GM12878 (cell line): ENCODE data around the gene FAM221A. TPM values are rescaled to one million over a fixed set of nuclear protein-coding genes. Genes with fewer than 3 reads are reported as not detected.

Experiments
- ATAC-seq: fragments of 200-7000 bp; cut with Tn5 transposase; 3 replicates; pipeline ENCODE4 v1.9.1; 2020; ENCODE audit warnings: mild to moderate bottlenecking, moderate library complexity
- BruUV-seq: library from RNA; stranded (reverse); fragments of 400-500 nt; replicated peaks from 2 replicates; lab custom pipeline; 2021; lab: Mats Ljungman, UMichigan
- CTCF ChIA-PET: fragments of 300-600 bp; sonication (Branson Sonifier 250); formaldehyde crosslinking; extraction: SDS; loops from one replicate; lab custom pipeline; 2021; ENCODE audit warnings: inconsistent platforms; lab: Yijun Ruan, JAX
- POLR2A ChIA-PET: fragments of 350-600 bp; formaldehyde crosslinking; extraction: SDS; loops from one replicate; lab custom pipeline; 2021; ENCODE audit warnings: inconsistent platforms; lab: Charles Lee
- RAD21 ChIA-PET: fragments of 300-600 bp; sonication (Branson Sonifier 250); formaldehyde crosslinking; loops from one replicate; lab custom pipeline; 2023; ENCODE audit warnings: antibody characterized with exemption; ENCODE audit not compliant: unreplicated experiment; lab: Charles Lee
- SMC1A ChIA-PET: fragments of 300-600 bp; sonication (Branson Sonifier 250); formaldehyde crosslinking; loops from one replicate; lab custom pipeline; 2023; ENCODE audit not compliant: unreplicated experiment, uncharacterized antibody; lab: Charles Lee
- DNase-seq: peaks from one replicate; pipeline ENCODE4 v3.0.0-alpha.2; 2011; ENCODE audit warnings: low read depth, low spot score
- FAIRE-seq: peaks from 3 replicates; lab custom pipeline; 2011; peaks lifted over from hg19 to GRCh38; lab: Jason Lieb, UNC
- H2AFZ ChIP-seq: 2 replicates; pipeline ENCODE4 v1.6.0; 2011; ENCODE audit warnings: low read depth, low read length, control low read depth; ENCODE audit not compliant: control insufficient read depth
- H3K27ac ChIP-seq: 2 replicates; pipeline ENCODE4 v1.5.1; 2011; ENCODE audit warnings: control low read depth; ENCODE audit not compliant: control insufficient read depth, insufficient read depth
- H3K27me3 ChIP-seq, 2 experiments: replicated peaks in 1 of 2; 2 replicates each; pipeline versions ENCODE4 v1.6.0 to v1.6.1; 2011; ENCODE audit warnings: low read length in 1 of 2; ENCODE audit not compliant: control insufficient read depth in 2 of 2, insufficient read depth in 2 of 2
- H3K36me3 ChIP-seq, 2 experiments: 2 replicates each; pipeline ENCODE4 v1.5.1; 2011; ENCODE audit warnings: low read length in 1 of 2; ENCODE audit not compliant: control insufficient read depth in 2 of 2, insufficient read depth in 2 of 2
- H3K4me1 ChIP-seq: 2 replicates; pipeline ENCODE4 v1.6.1; 2011; ENCODE audit warnings: mild to moderate bottlenecking, low read length, moderate library complexity, mixed read lengths; ENCODE audit not compliant: control insufficient read depth, insufficient read depth
- H3K4me2 ChIP-seq: 2 replicates; pipeline ENCODE4 v1.6.0; 2011; ENCODE audit warnings: control low read depth; ENCODE audit not compliant: control insufficient read depth, insufficient read depth
- H3K4me3 ChIP-seq: fragments of 200-600 bp; sonication (generic); 2 replicates; pipeline ENCODE4 v1.5.1; 2016
- H3K79me2 ChIP-seq: 2 replicates; pipeline ENCODE4 v1.6.0; 2011; ENCODE audit warnings: low read length; ENCODE audit not compliant: control insufficient read depth, insufficient read depth
- H3K9ac ChIP-seq: 2 replicates; pipeline ENCODE4 v1.8.0; 2011; ENCODE audit warnings: low read length, control low read depth, mixed read lengths; ENCODE audit not compliant: control insufficient read depth, insufficient read depth
- H3K9me3 ChIP-seq: replicated peaks from 3 replicates; pipeline ENCODE4 v1.5.1; 2011; ENCODE audit warnings: mild to moderate bottlenecking, low read length; ENCODE audit not compliant: control insufficient read depth, insufficient read depth
- H4K20me1 ChIP-seq: 2 replicates; pipeline ENCODE4 v1.6.0; 2011; ENCODE audit not compliant: control insufficient read depth, insufficient read depth
- BCL3 ChIP-seq: IDR thresholded peaks from 2 replicates; pipeline ENCODE4 v1.6.1; 2011; ENCODE audit warnings: borderline replicate concordance, low read depth, mild to moderate bottlenecking, moderate library complexity, low read length; ENCODE audit not compliant: insufficient read depth, poor library complexity, severe bottlenecking
- EGR1 ChIP-seq, 2 experiments: IDR thresholded peaks; 1 replicate in 1 of 2; 2 replicates in 1 of 2; pipeline ENCODE4 v1.6.1; 2011 to 2012; ENCODE audit warnings: low read depth in 2 of 2, low read length in 2 of 2, borderline replicate concordance in 1 of 2, mild to moderate bottlenecking in 1 of 2, moderate library complexity in 1 of 2
- ESRRA ChIP-seq: IDR thresholded peaks from 2 replicates; pipeline ENCODE4 v1.6.1; 2012; ENCODE audit warnings: mild to moderate bottlenecking, low read length, improper control_type of control experiment
- GABPA ChIP-seq: IDR thresholded peaks from 2 replicates; pipeline ENCODE4 v1.6.1; 2014; ENCODE audit warnings: antibody characterized with exemption, low read depth, mild to moderate bottlenecking, inconsistent platforms
- MTA3 ChIP-seq: IDR thresholded peaks from 2 replicates; pipeline ENCODE4 v1.6.1; 2012; ENCODE audit warnings: low read length, inconsistent platforms, borderline replicate concordance
- NFYB ChIP-seq: IDR thresholded peaks from 2 replicates; pipeline ENCODE4 v1.6.1; 2011; ENCODE audit warnings: low read depth, mild to moderate bottlenecking, low read length, improper control_type of control experiment, moderate library complexity; ENCODE audit not compliant: insufficient read depth
- NR2C1 ChIP-seq: fragments of 450-650 bp; IDR thresholded peaks from 2 replicates; pipeline ENCODE4 v1.6.1; 2017; ENCODE audit warnings: antibody characterized with exemption, mild to moderate bottlenecking, moderate library complexity
- PRDM15 ChIP-seq: fragments of 450-650 bp; formaldehyde crosslinking; IDR thresholded peaks from 2 replicates; pipeline ENCODE4 v1.4.0; 2020; ENCODE audit warnings: mild to moderate bottlenecking, moderate library complexity
- SIN3A ChIP-seq: IDR thresholded peaks from 2 replicates; pipeline ENCODE4 v1.6.1; 2012; ENCODE audit warnings: low read depth, low read length, improper control_type of control experiment
- SMARCA5 ChIP-seq: fragments of 450-650 bp; IDR thresholded peaks from 2 replicates; pipeline ENCODE4 v1.6.1; 2017; ENCODE audit warnings: mild to moderate bottlenecking
- SP1 ChIP-seq: IDR thresholded peaks from one replicate; pipeline ENCODE4 v1.6.1; 2011; ENCODE audit warnings: low read depth, low read length
- ZNF217 ChIP-seq: fragments of 450-650 bp; IDR thresholded peaks from 2 replicates; pipeline ENCODE4 v1.6.1; 2017; ENCODE audit warnings: antibody characterized with exemption, mild to moderate bottlenecking
- WGBS: methylation state at CpG from one replicate; pipeline ENCODE4 v1.1.6; 2016; ENCODE audit warnings: low lambda C conversion rate; ENCODE audit not compliant: insufficient replicate concordance, insufficient coverage; ENCODE audit errors: missing lambda C conversion rate; 5-methylcytosine and 5-hydroxymethylcytosine counted together
- in situ Hi-C: fragments of 300-500 bp; cut with MboI; formaldehyde crosslinking; loops from 9 replicates; pipeline ENCODE4 v1.14.3; 2018; ENCODE audit warnings: mixed read lengths
- intact Hi-C: fragments of 100-400 bp; cut with micrococcal nuclease; formaldehyde crosslinking; loops from one replicate; pipeline ENCODE4 v1.14.2; 2022; ENCODE audit not compliant: unreplicated experiment
- polyA plus RNA-seq, 11 experiments: library from polyadenylated mRNA; depleted of rRNA in 4 of 11; unstranded in 6 of 11; stranded (reverse) in 5 of 11; fragments of >200 nt; fragmentation: Nextera tagmentation in 4 of 11; fragmentation: Illumina TruSeq in 1 of 11; extraction: Ambion mirVana in 4 of 11; extraction: Trizol in 1 of 11; gene quantifications; 1 replicate in 1 of 11; 2 replicates in 10 of 11; pipeline versions ENCODE4 v1.2.1 to v1.2.3, GENCODE V29; 2011 to 2016; ENCODE audit warnings: inconsistent platforms in 2 of 11, missing spikeins in 2 of 11, low read depth in 1 of 11
- total RNA-seq, 4 experiments: library from RNA; depleted of rRNA in 3 of 4; stranded (reverse); fragments of >200 nt in 3 of 4; fragmentation: Illumina TruSeq in 1 of 4; extraction: Trizol in 1 of 4; gene quantifications; 2 replicates each; pipeline versions ENCODE4 v1.2.1 to v1.2.3, GENCODE V29; 2013 to 2021
- TF ChIP-seq, protein P1 (sequence below): fragments of 450-650 bp; IDR thresholded peaks from 2 replicates; pipeline ENCODE4 v1.6.1; 2017; ENCODE audit warnings: low read depth, mild to moderate bottlenecking, moderate library complexity

FAM221A gene
- total and polyA plus RNA-seq, 10 of the 15 experiments (the other 5 are each of a cell fraction or from before 2014, with no cell fraction given), result 6.3 to 16.7 (median 9.7) TPM

DNA sequence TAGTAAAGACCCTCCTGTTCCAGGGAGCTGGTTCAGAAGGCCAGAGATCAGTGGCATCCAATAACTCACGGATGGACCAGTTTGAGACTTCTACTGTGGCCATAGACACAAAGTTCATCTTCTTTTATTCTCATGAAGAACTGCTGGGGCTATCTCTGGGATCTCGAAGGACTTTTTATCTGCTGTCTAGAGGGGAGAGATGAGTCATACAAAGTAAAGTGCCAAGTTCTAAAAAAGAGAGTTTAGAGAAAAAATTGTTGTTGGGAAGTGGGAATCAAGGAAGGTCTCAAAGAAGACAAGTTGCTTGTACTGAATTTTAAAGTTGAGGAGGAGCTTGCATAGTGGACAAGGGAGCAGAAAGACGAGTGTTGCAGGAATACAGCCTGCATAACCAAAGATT lies 8.0 kb upstream of the FAM221A start (continued):
- no peak for TF ChIP-seq PRDM15 (CRISPR knock-in tag)
- no peak for TF ChIP-seq GABPA
- TF ChIP-seq ESRRA, result no peak

- H3K4me2 ChIP-seq, result peak overlapping the region; percentile 96
- intact Hi-C loops, result loop anchor here (2.0 kb wide), 1 partner anchor 86 kb away; no protein-coding TSS in a partner anchor
- no peak for TF ChIP-seq SMARCA5
- no peak for TF ChIP-seq EGR1 (IDR thresholded peaks at IDR 0.05; ENCODE audit: borderline replicate concordance in 1 of 2, low read depth in 2 of 2, low read length in 2 of 2)
- TF ChIP-seq ZNF217, result no peak
- no peak for TF ChIP-seq BCL3
- no peak for TF ChIP-seq NFYB
- peak; percentile 78 for TF ChIP-seq SP1
- TF ChIP-seq MTA3, result no peak
- TF ChIP-seq NR2C1, result no peak
- peak; percentile 38; the same call in 1 of the 2 replicates for TF ChIP-seq SIN3A
- TF ChIP-seq, protein P1, sequence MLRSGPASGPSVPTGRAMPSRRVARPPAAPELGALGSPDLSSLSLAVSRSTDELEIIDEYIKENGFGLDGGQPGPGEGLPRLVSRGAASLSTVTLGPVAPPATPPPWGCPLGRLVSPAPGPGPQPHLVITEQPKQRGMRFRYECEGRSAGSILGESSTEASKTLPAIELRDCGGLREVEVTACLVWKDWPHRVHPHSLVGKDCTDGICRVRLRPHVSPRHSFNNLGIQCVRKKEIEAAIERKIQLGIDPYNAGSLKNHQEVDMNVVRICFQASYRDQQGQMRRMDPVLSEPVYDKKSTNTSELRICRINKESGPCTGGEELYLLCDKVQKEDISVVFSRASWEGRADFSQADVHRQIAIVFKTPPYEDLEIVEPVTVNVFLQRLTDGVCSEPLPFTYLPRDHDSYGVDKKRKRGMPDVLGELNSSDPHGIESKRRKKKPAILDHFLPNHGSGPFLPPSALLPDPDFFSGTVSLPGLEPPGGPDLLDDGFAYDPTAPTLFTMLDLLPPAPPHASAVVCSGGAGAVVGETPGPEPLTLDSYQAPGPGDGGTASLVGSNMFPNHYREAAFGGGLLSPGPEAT, result no peak
Observed at GRCh38 chr7:23680414-23681405, 711 bp downstream of the FAM221A start.

More at GRCh38 chr7:23680414-23681405, 711 bp downstream of the FAM221A start:
- Histone ChIP-seq H3K9ac (peak overlapping the region; percentile 60), H2AFZ (peak overlapping the region; percentile 91), H3K4me3 (peak overlapping the region; percentile 84), H3K27ac (peak overlapping the region; percentile 22), H3K27me3 (no peaks in the 10 kb centered on the region), H3K79me2 (peaks cover 11% of the 10 kb centered on the region), H3K9me3 (no peaks in the 10 kb centered on the region), H3K4me1 (no peaks in the 10 kb centered on the region; the same call in 1 of the 2 replicates), H4K20me1 (no peaks in the 10 kb centered on the region), H3K36me3 (no peaks in the 10 kb centered on the region)
- ChIA-PET POLR2A (interaction anchor here (0.6 to 1.0 kb wide), 2 partner anchors 20 to 40 kb away, joined by 4 to 7 read pairs; no protein-coding TSS in a partner anchor), CTCF (interaction anchor here (0.6 to 11.3 kb wide), 13 partner anchors 8 to 408 kb away, joined by 3 to 123 read pairs (median 4); no protein-coding TSS in a partner anchor), RAD21 (interaction anchor here (0.6 to 2.5 kb wide), 5 partner anchors 16 to 595 kb away, joined by 3 to 8 read pairs (median 6); no protein-coding TSS in a partner anchor), SMC1A (interaction anchor here (0.7 to 3.6 kb wide), 7 partner anchors 11 to 227 kb away, joined by 3 to 21 read pairs (median 3); no protein-coding TSS in a partner anchor)
- FAIRE-seq, result no peak
- TSS peak; percentile 78 for BruUV-seq
- peak; percentile 68 for ATAC-seq
- 33% methylated on average over 42 of the region's 42 CpGs for WGBS
- in situ Hi-C loops, result no loop called here
- DNase-seq, result no peak
